HepG2 (cell line): ENCODE measurements around the gene CPNE5. TPM values are rescaled to one million over a fixed set of nuclear protein-coding genes. Genes with fewer than 3 reads are reported as not detected.

Experiments
- ATAC-seq: fragments of 200-7000 bp; cut with Tn5 transposase; 3 replicates; pipeline ENCODE4 v1.9.1; 2020; ENCODE audit warnings: mild to moderate bottlenecking, moderate library complexity
- BruUV-seq: library from RNA; stranded (reverse); fragments of 400-500 nt; replicated peaks from 2 replicates; lab custom pipeline; 2021; lab: Mats Ljungman, UMichigan
- CTCF ChIA-PET: fragments of 300-600 bp; formaldehyde crosslinking; extraction: SDS; loops from one replicate; lab custom pipeline; 2021; ENCODE audit warnings: low total read pairs, inconsistent platforms, low intra/inter-chr PET ratio; lab: Yijun Ruan, JAX
- POLR2A ChIA-PET: fragments of 350-600 bp; sonication (Branson Sonifier 250); formaldehyde crosslinking; loops from one replicate; lab custom pipeline; 2020; ENCODE audit warnings: antibody characterized with exemption, inconsistent platforms; lab: Yijun Ruan, JAX
- DNase-seq: peaks from one replicate; pipeline ENCODE4 v3.0.0-alpha.2; 2015; ENCODE audit warnings: low spot score
- FAIRE-seq: peaks from 3 replicates; lab custom pipeline; 2011; peaks lifted over from hg19 to GRCh38; lab: Jason Lieb, UNC
- H2AFZ ChIP-seq: one replicate; pipeline ENCODE4 v1.6.1; 2011; ENCODE audit warnings: low read length, inconsistent platforms
- H3K27ac ChIP-seq: fragments of 300-600 bp; 3 replicates; pipeline ENCODE4 v1.8.0; 2011; ENCODE audit warnings: mixed run types, mild to moderate bottlenecking, mixed read lengths, low read length, inconsistent platforms; ENCODE audit not compliant: insufficient read depth; ENCODE audit errors: extremely low read length
- H3K27me3 ChIP-seq, 2 experiments: fragments of 200-600 bp in 1 of 2; 2 replicates in 1 of 2; 3 replicates in 1 of 2; pipeline versions ENCODE4 v1.6.0 to v1.8.0; 2011; ENCODE audit warnings: low read length in 2 of 2, mild to moderate bottlenecking in 2 of 2, moderate library complexity in 2 of 2, inconsistent platforms in 1 of 2; ENCODE audit not compliant: insufficient read depth in 2 of 2, control insufficient read depth in 1 of 2
- H3K36me3 ChIP-seq, 2 experiments: fragments of 200-600 bp in 1 of 2; replicated peaks in 1 of 2; 2 replicates in 1 of 2; 3 replicates in 1 of 2; pipeline versions ENCODE4 v1.5.1 to v1.8.0; 2011; ENCODE audit warnings: low read length in 2 of 2, inconsistent platforms in 1 of 2; ENCODE audit not compliant: insufficient read depth in 2 of 2, control insufficient read depth in 1 of 2
- H3K4me1 ChIP-seq: 2 replicates; pipeline ENCODE4 v1.5.1; 2012; ENCODE audit warnings: low read length, inconsistent platforms; ENCODE audit not compliant: insufficient read depth
- H3K4me2 ChIP-seq: 2 replicates; pipeline ENCODE4 v1.6.0; 2011; ENCODE audit warnings: low read depth, low read length, inconsistent platforms
- H3K4me3 ChIP-seq, 3 experiments: fragments of 200-600 bp in 1 of 3; sonication (generic), shearing (Covaris generic) in 1 of 3; replicated peaks in 1 of 3; 2 replicates each; pipeline ENCODE4 v1.5.1; 2011 to 2016; ENCODE audit warnings: low read length in 3 of 3, inconsistent platforms in 2 of 3, low read depth in 2 of 3, mild to moderate bottlenecking in 2 of 3, control low read depth in 1 of 3, mixed read lengths in 1 of 3; ENCODE audit not compliant: insufficient read depth in 1 of 3
- H3K79me2 ChIP-seq: one replicate; pipeline ENCODE4 v1.6.1; 2011; ENCODE audit warnings: low read length, inconsistent platforms; ENCODE audit not compliant: insufficient read depth
- H3K9ac ChIP-seq: 2 replicates; pipeline ENCODE4 v1.6.0; 2011; ENCODE audit warnings: mild to moderate bottlenecking, low read depth, low read length, inconsistent platforms; ENCODE audit not compliant: insufficient read depth
- H3K9me3 ChIP-seq: 2 replicates; pipeline ENCODE4 v1.5.1; 2012; ENCODE audit warnings: mild to moderate bottlenecking, low read length
- H4K20me1 ChIP-seq: 2 replicates; pipeline ENCODE4 v1.6.0; 2011; ENCODE audit warnings: inconsistent platforms, mild to moderate bottlenecking, low read length, moderate library complexity; ENCODE audit not compliant: insufficient read depth
- CREM ChIP-seq, 2 experiments: sonication (generic) in 1 of 2; formaldehyde crosslinking in 1 of 2; IDR thresholded peaks; 2 replicates each; pipeline versions ENCODE4 v1.4.0 to v1.6.1; 2016 to 2020; ENCODE audit warnings: antibody characterized with exemption in 1 of 2, mild to moderate bottlenecking in 1 of 2, missing genetic modification reagents in 1 of 2
- GATAD2A ChIP-seq: IDR thresholded peaks from 2 replicates; pipeline ENCODE4 v1.6.1; 2016
- HES4 ChIP-seq: sonication (generic); formaldehyde crosslinking; IDR thresholded peaks from 2 replicates; pipeline ENCODE4 v1.9.0; 2021; ENCODE audit warnings: mild to moderate bottlenecking, missing genetic modification reagents, borderline replicate concordance
- HNF4G ChIP-seq, 2 experiments: sonication (generic) in 1 of 2; formaldehyde crosslinking in 1 of 2; IDR thresholded peaks; 2 replicates each; pipeline versions ENCODE4 v1.4.0 to v1.6.1; 2011 to 2020; ENCODE audit warnings: borderline replicate concordance in 2 of 2, low read depth in 2 of 2, mild to moderate bottlenecking in 2 of 2, low read length in 1 of 2, missing genetic modification reagents in 1 of 2, moderate library complexity in 1 of 2
- IRX3 ChIP-seq: sonication (generic); formaldehyde crosslinking; IDR thresholded peaks from 2 replicates; pipeline ENCODE4 v1.8.1; 2023; ENCODE audit warnings: mild to moderate bottlenecking, low read depth, missing genetic modification reagents, borderline replicate concordance
- KAT8 ChIP-seq: IDR thresholded peaks from 2 replicates; pipeline ENCODE4 v1.6.1; 2016; ENCODE audit warnings: missing genetic modification reagents, missing compliant biosample characterization
- POGK ChIP-seq: sonication (generic); formaldehyde crosslinking; conservative IDR thresholded peaks from 2 replicates; pipeline ENCODE4 v1.8.0; 2022; ENCODE audit warnings: mild to moderate bottlenecking, moderate library complexity, missing genetic modification reagents
- RBFOX2 ChIP-seq: fragments of 200-400 bp; formaldehyde crosslinking; IDR thresholded peaks from 2 replicates; pipeline ENCODE4 v1.6.1; 2017; ENCODE audit warnings: low read depth, mild to moderate bottlenecking, low read length
- TCF7 ChIP-seq: sonication (generic); IDR thresholded peaks from 2 replicates; pipeline ENCODE4 v1.6.1; 2016; ENCODE audit warnings: antibody characterized with exemption, low read depth
- ZBTB3 ChIP-seq: sonication (generic); formaldehyde crosslinking; IDR thresholded peaks from 2 replicates; pipeline ENCODE4 v1.4.0; 2020; ENCODE audit warnings: low read depth, mild to moderate bottlenecking, moderate library complexity, missing genetic modification reagents, borderline replicate concordance
- ZBTB34 ChIP-seq: sonication (generic); formaldehyde crosslinking; IDR thresholded peaks from 2 replicates; pipeline ENCODE4 v1.8.0; 2022; ENCODE audit warnings: mild to moderate bottlenecking, missing genetic modification reagents
- ZBTB37 ChIP-seq: sonication (generic); formaldehyde crosslinking; IDR thresholded peaks from 2 replicates; pipeline ENCODE4 v1.4.0; 2020; ENCODE audit warnings: mild to moderate bottlenecking, missing genetic modification reagents
- ZNF260 ChIP-seq: sonication (generic); formaldehyde crosslinking; IDR thresholded peaks from 2 replicates; pipeline ENCODE4 v1.4.0; 2020; ENCODE audit warnings: missing genetic modification reagents, low read depth, mild to moderate bottlenecking, borderline replicate concordance
- ZNF350 ChIP-seq: sonication (generic); formaldehyde crosslinking; IDR thresholded peaks from 2 replicates; pipeline ENCODE4 v1.4.0; 2020; ENCODE audit warnings: mild to moderate bottlenecking, low read depth, missing genetic modification reagents, borderline replicate concordance
- ZNF570 ChIP-seq: sonication (generic); formaldehyde crosslinking; IDR thresholded peaks from 2 replicates; pipeline ENCODE4 v1.4.0; 2020; ENCODE audit warnings: mild to moderate bottlenecking, missing genetic modification reagents, borderline replicate concordance
- ZNF883 ChIP-seq: sonication (generic); formaldehyde crosslinking; IDR thresholded peaks from 2 replicates; pipeline ENCODE4 v1.5.1; 2020; ENCODE audit warnings: mild to moderate bottlenecking, missing genetic modification reagents; ENCODE audit errors: not compliant biosample characterization
- WGBS: methylation state at CpG from one replicate; pipeline ENCODE4 v1.1.6; 2017; ENCODE audit warnings: low lambda C conversion rate; 5-methylcytosine and 5-hydroxymethylcytosine counted together
- in situ Hi-C: cut with HindIII; loops from 2 replicates; pipeline ENCODE4 v1.10.0; 2017; ENCODE audit warnings: low pct_unique_long_range_greater_than_20kb; ENCODE audit not compliant: extremely low pct_ligation_motif_present
- intact Hi-C: fragments of 100-400 bp; cut with micrococcal nuclease; formaldehyde crosslinking; loops from one replicate; pipeline ENCODE4 v1.10.0; 2022; ENCODE audit not compliant: unreplicated experiment
- polyA plus RNA-seq, 8 experiments: library from polyadenylated mRNA; depleted of rRNA in 3 of 8; stranded (reverse) in 7 of 8; unstranded in 1 of 8; fragments of >200 nt; fragmentation: Illumina TruSeq in 4 of 8; extraction: Trizol in 4 of 8; gene quantifications; 2 replicates each; pipeline versions ENCODE4 v1.2.1 to v1.2.3, GENCODE V29; 2011 to 2016; ENCODE audit warnings: low read depth in 4 of 8, missing spikeins in 1 of 8, mixed read lengths in 1 of 8; ENCODE audit not compliant: insufficient read depth in 1 of 8
- total RNA-seq, 5 experiments: library from RNA; depleted of rRNA; stranded (reverse); fragments of >200 nt; fragmentation: Illumina TruSeq; extraction: Trizol; gene quantifications; 2 replicates each; pipeline ENCODE4 v1.2.3, GENCODE V29; 2016; ENCODE audit warnings: low read depth in 1 of 5

CPNE5 gene
- total and polyA plus RNA-seq, 2 of the 13 experiments (the other 11 are each of a cell fraction or from before 2014, with no cell fraction given), result 0.16 TPM; not detected in 1

GRCh38 chr6:36867471-36868224 is 28.4 kb upstream of the CPNE5 start:
- no peaks in the 10 kb centered on the region for H3K27me3 ChIP-seq
- no peak for TF ChIP-seq TCF7
- no peak for TF ChIP-seq ZNF883
- TF ChIP-seq HES4 (CRISPR knock-in tag), result no peak
- TF ChIP-seq IRX3 (CRISPR knock-in tag), result no peak
- TF ChIP-seq ZBTB34 (CRISPR knock-in tag), result no peak
- TF ChIP-seq KAT8 (CRISPR knock-in tag), result no peak
- no peak for TF ChIP-seq ZNF350 (CRISPR knock-in tag)
- TF ChIP-seq HNF4G (IDR thresholded peaks at IDR 0.05; ENCODE audit: borderline replicate concordance, low read depth, low read length), result no peak
- TF ChIP-seq HNF4G (CRISPR knock-in tag; IDR thresholded peaks at IDR 0.05; ENCODE audit: borderline replicate concordance, low read depth), result no peak
- no peak for TF ChIP-seq ZNF260 (CRISPR knock-in tag)
- TF ChIP-seq GATAD2A (CRISPR knock-in tag), result no peak
- TF ChIP-seq ZBTB3 (CRISPR knock-in tag), result no peak
- TF ChIP-seq POGK, result no peak
- TF ChIP-seq RBFOX2, result no peak
- TF ChIP-seq ZBTB37 (CRISPR knock-in tag), result no peak
- no peak for TF ChIP-seq CREM (IDR thresholded peaks at IDR 0.05)
- no peak for TF ChIP-seq CREM (CRISPR knock-in tag; IDR thresholded peaks at IDR 0.05)
- TF ChIP-seq ZNF570, result no peak
- no peak overlapping the region for H3K4me2 ChIP-seq
- ChIA-PET POLR2A (no interaction called here), CTCF (no interaction called here)
- H3K4me3 ChIP-seq, result no peak overlapping the region
- H3K4me1 ChIP-seq, result peaks cover 11% of the 10 kb centered on the region
- no peaks in the 10 kb centered on the region; the same call in 1 of the 2 replicates for H4K20me1 ChIP-seq
- H3K9me3 ChIP-seq, result no peaks in the 10 kb centered on the region
- H3K79me2 ChIP-seq, result peaks cover 59% of the 10 kb centered on the region
- intact Hi-C loops, result no loop called here
- ATAC-seq (no peak), DNase-seq (no peak), FAIRE-seq (no peak)
- H3K9ac ChIP-seq, result no peak overlapping the region; the same call in 1 of the 2 replicates
- BruUV-seq, result no TSS peak
- WGBS, result 100% methylated on average over 3 of the region's 4 CpGs
- peaks cover 30 to 87% of the 10 kb centered on the region in 2 experiments for H3K36me3 ChIP-seq
- no peak overlapping the region for H3K27ac ChIP-seq
- in situ Hi-C loops, result no loop called here
- H2AFZ ChIP-seq, result no peak overlapping the region
